GM10248 (cell line): ENCODE results near the gene NECAB2.

Experiments
- CTCF ChIA-PET: fragments of 300-600 bp; sonication (Branson Sonifier 250); formaldehyde crosslinking; extraction: SDS; loops from one replicate; lab custom pipeline; 2021; ENCODE audit warnings: antibody characterized with exemption; lab: Yijun Ruan, JAX
- POLR2A ChIA-PET: fragments of 350-650 bp; sonication (Branson Sonifier 250); formaldehyde crosslinking; extraction: SDS; loops from one replicate; lab custom pipeline; 2020; ENCODE audit warnings: antibody characterized with exemption; lab: Yijun Ruan, JAX
- DNase-seq: peaks from one replicate; pipeline ENCODE4 v3.0.0; 2012; ENCODE audit errors: extremely low spot score
- TF ChIP-seq, protein P1 (sequence below): IDR thresholded peaks from 2 replicates; pipeline ENCODE4 v1.5.1; 2012; ENCODE audit warnings: mild to moderate bottlenecking, low read depth; ENCODE audit errors: extremely low read depth, missing control alignments, control extremely low read depth

Gene NECAB2

DNA sequence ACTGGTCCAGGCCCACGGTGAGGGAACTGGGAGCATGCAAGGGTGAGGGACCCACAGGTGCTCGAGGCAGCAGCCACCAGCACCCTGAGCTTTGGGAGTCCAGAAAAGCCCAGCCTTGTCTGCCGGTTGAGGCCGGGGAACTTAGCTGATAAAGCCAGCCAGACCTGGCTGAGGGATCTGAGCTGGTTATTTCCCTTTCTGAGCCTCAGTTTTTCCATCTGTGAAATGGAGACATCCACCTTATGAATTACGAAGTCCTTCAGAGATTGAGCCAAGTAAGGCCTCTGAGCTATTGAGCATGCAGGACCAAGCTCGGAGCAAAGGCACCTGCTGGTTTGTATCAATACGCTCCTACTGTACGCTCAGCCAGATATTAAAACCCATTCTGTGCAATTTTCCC is 13.8 kb downstream of the NECAB2 start:
- CTCF ChIA-PET, result interaction anchor here (1.0 kb wide), 1 partner anchor 55 kb away, joined by 3 read pairs; no protein-coding TSS in a partner anchor
- TF ChIP-seq, protein P1, sequence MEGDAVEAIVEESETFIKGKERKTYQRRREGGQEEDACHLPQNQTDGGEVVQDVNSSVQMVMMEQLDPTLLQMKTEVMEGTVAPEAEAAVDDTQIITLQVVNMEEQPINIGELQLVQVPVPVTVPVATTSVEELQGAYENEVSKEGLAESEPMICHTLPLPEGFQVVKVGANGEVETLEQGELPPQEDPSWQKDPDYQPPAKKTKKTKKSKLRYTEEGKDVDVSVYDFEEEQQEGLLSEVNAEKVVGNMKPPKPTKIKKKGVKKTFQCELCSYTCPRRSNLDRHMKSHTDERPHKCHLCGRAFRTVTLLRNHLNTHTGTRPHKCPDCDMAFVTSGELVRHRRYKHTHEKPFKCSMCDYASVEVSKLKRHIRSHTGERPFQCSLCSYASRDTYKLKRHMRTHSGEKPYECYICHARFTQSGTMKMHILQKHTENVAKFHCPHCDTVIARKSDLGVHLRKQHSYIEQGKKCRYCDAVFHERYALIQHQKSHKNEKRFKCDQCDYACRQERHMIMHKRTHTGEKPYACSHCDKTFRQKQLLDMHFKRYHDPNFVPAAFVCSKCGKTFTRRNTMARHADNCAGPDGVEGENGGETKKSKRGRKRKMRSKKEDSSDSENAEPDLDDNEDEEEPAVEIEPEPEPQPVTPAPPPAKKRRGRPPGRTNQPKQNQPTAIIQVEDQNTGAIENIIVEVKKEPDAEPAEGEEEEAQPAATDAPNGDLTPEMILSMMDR, result no peak

DNA sequence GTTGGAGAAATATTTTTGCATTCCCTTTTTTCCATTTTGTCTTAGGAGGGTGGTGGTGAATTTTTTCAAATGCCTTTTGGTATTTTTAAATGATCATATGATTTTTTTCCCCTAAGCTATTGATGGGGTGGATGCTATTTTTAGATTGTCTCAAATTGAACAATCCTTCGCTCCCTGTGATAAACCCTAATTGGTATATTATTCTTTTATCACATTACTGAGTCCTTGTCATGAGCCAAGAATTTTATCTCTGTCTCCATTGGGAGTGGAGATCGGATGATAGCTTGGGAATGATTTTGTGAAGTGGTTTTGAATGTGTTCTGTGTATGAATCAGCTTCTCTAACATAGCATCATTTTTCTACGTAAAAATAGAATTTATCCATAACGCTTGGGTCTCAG is 15.4 kb downstream of the NECAB2 start:
- POLR2A ChIA-PET, result no interaction called here
- no peak for DNase-seq
- TF ChIP-seq, protein P1, result no peak
- CTCF ChIA-PET, result interaction anchor here (1.0 kb wide), 1 partner anchor 83 kb away, joined by 3 read pairs; no protein-coding TSS in a partner anchor

More for the DNA sequence above, 13.8 kb downstream of the NECAB2 start:
- POLR2A ChIA-PET, result no interaction called here
- no peak for DNase-seq

DNA sequence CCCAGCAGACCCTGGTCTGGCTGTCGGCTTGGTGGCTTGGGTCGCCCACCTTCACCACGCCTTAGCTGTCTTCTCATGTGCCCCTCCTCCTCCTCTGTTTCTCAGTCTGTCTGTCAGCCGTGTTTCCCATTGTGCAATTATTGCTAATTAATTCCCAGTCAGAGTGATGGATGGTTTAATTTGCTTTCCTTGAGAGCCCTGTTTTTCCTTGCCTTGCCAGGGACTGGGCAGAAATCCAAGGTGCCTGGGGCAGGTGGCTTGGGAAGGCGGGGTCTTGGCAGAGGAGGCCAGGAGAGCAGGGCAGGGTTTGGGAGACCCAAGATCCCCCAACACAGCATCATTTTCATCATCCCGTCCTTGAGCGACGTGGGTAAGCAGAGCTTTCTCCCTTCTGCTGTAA is 21.3 kb downstream of the NECAB2 start:
- no peak for DNase-seq
- TF ChIP-seq, protein P1, result no peak
- ChIA-PET CTCF (no interaction called here), POLR2A (no interaction called here)

DNA sequence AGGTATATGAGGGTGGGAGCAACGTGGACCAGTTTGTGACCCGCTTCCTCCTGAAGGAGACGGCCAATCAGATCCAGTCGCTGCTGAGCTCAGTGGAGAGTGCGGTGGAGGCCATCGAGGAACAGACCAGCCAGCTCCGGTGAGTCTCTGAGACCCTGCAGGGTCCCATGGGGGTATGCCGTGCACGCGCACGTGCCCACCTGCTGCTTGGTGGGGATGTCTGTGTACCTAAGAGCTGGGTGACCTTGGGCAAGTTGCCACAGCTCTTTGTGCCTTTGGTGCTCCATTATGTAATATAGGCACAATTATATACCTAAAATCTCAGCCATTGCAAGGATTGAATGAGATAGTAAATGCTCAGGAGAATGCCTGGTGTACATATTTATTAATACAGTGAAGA is 22.4 kb downstream of the NECAB2 start:
- TF ChIP-seq, protein P1, result no peak
- ChIA-PET POLR2A (no interaction called here), CTCF (no interaction called here)
- DNase-seq, result no peak

DNA sequence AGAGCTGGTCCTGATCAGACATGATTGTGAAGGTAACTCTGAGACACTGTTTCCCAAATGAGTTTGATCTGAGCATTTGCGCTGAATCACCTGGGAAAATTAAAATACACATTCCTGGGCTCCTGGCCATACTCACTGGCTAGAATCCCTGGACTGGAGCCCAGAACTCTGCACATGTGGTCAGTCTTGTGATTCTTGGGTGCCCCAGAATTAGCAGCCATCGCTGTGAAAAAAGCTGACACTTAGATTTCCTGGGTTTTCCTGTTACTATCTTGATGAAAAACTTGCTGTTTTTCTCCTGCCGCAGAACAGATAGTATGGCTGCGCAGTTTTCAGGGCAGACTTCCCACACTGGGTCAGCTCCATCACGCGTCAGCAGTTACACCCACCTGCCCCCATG is 24.6 kb downstream of the NECAB2 start:
- ChIA-PET CTCF (interaction anchor here (1.1 kb wide), 1 partner anchor 194 kb away, joined by 4 read pairs; the partner anchor contains the start of gene TAF1C), POLR2A (no interaction called here)
- TF ChIP-seq, protein P1, result no peak
- no peak for DNase-seq

DNA sequence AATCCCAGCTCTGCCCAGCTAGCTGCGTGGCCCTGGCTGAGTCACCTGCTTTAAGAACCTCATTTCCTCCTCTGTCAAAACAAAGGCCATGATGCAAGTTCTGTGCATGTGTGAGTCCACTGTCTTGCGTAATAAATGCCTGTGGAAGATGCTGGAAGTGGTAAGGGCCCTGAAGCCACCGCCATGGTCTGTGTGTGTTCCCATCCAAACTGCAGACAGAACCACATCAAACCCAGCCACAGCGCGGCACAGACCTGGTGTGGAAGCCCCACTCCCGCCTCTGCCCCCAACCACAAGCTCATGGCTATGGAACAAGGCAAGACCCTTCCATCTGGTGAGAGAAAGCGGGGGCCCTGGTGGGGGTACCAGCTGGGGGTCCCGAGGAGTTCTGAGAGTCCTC is 26.0 kb downstream of the NECAB2 start:
- POLR2A ChIA-PET, result no interaction called here
- DNase-seq, result no peak
- CTCF ChIA-PET, result interaction anchor here (0.6 kb wide), 1 partner anchor 69 kb away, joined by 3 read pairs; no protein-coding TSS in a partner anchor
- TF ChIP-seq, protein P1, result no peak
